PFSK-1 (cell line): ENCODE results near the gene ROBO1.

Source experiments
- FOXP2 ChIP-seq: optimal IDR thresholded peaks from 2 replicates; pipeline ENCODE3; 2011; ENCODE audit warnings: borderline replicate concordance, control low read depth, inconsistent platforms; ENCODE audit not compliant: insufficient read depth; ENCODE audit errors: extremely low read length, extremely low read depth
- POLR2AphosphoS5 ChIP-seq: IDR thresholded peaks from 2 replicates; pipeline ENCODE4 v1.6.1; 2012; ENCODE audit warnings: low read depth, mild to moderate bottlenecking, control low read depth, low read length, moderate library complexity
- REST ChIP-seq, 2 experiments: IDR thresholded peaks; 2 replicates each; pipeline versions ENCODE4 v1.6.1 to v1.8.0; 2011 to 2012; ENCODE audit warnings: low read depth in 2 of 2, low read length in 2 of 2, control low read depth in 1 of 2, inconsistent platforms in 1 of 2, mild to moderate bottlenecking in 1 of 2, moderate library complexity in 1 of 2; ENCODE audit not compliant: insufficient read depth in 1 of 2

- TF ChIP-seq REST (IDR thresholded peaks at IDR 0.05; ENCODE audit: insufficient read depth in 1 of 2, low read depth in 2 of 2, low read length in 2 of 2) (no peak), FOXP2 (peak; percentile 45), POLR2AphosphoS5 (no peak; the same call in 1 of the 2 replicates)
These were observed 749.1 kb downstream of the ROBO1 start for GRCh38 chr3:79018671-79019136.
